Pulmonary artery endothelial cell (primary cell): ENCODE results near the gene OTUD4. TPM values are rescaled to one million over a fixed set of nuclear protein-coding genes. Genes with fewer than 3 reads are reported as not detected.
A peak's percentile ranks its signal among the peaks of the same experiment; 100 is the strongest.
"Not testable (repeated sequence)": the region's sequence is repeated elsewhere in the genome, so short reads cannot be mapped to it uniquely, and the experiment has no call there.

Experiments
- DNase-seq: peaks from one replicate; pipeline ENCODE4 v3.0.0-alpha.2; 2011; ENCODE audit warnings: low read depth, low spot score
- total RNA-seq: library from RNA; depleted of rRNA; stranded (reverse); fragments of >200 nt; gene quantifications from 2 replicates; pipeline ENCODE4 v1.2.3, GENCODE V29; 2014

Gene OTUD4
- total RNA-seq, 1 donor from 2014 or later = 25.0 TPM

DNA sequence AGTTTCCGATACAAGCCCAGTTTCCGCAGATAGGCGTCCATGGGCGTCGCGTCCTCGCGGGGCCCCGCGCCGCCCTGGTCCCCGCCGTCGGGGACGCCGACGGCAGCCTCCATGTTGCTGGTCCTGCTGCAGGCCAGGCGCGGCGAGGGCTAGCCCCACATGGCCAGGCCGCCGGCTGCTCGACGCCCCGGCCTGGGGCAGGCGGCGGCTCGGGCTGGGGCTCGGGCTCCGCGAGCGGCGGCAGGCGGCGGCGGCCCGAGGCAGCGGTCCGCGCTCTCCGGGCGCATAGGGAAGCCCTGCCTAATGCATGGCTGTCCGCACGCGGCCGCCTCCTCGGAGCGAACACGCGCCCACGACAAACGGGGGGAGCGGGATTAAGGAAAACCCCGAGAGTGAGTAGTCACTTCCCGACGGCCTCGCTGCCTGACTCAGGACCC lies 510 bp downstream of the OTUD4 start:
- not testable (repeated sequence) for DNase-seq

- DNase-seq = no peak
These were observed 1.0 kb downstream of the OTUD4 start for GRCh38 chr4:145179281-145179860.

GRCh38 chr4:145178740-145179280 lies 1.6 kb downstream of the OTUD4 start:
- DNase-seq = no peak

DNA sequence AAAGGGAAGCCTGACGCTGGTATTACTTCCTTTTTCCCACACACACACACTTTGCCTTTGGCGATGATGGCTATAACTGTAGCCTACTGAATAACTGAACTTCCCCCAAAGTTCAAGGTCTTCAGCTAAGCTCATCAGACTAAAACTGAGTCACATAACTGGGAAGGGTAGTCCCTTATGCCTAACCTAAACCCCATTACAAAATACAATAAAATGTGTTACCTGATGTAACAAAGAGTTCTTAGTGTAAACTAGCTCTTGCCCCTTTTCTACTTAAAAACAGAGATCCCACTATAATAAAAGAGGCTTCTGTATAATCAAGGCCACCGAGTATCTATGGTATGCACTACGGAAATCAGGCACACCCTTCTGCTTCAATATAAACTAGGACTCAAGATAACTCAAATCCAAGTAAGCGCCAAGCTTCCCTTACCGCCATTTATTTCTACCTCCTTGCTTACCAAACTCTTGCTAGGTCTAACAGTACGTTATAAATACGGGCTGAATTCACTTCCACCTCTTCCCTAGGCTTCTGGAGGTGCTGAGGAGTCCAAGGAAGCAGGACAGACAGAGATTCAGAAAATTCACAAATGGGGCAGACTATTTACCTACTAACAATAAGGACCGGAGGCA lies 2.4 kb downstream of the OTUD4 start:
- DNase-seq = peak; percentile 69

DNA sequence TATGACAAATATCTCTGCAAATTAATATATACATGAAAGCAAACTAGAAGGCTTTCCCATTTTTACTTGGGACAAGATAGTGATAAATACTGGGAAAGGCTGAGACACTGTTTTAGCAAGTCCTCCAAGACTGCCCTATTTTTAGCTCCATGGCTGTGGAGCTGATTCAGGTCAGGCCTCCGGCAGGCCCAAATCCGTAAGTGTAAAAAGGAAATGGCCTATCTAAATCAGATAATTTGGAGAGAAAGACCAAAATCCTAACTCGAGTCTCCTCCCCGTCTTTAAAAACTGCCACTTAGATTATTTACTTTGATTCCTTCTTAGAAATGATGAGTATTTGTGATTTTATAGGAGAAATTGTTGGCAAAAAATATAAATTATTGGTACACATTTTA lies 2.9 kb downstream of the OTUD4 start:
- DNase-seq = no peak

DNA sequence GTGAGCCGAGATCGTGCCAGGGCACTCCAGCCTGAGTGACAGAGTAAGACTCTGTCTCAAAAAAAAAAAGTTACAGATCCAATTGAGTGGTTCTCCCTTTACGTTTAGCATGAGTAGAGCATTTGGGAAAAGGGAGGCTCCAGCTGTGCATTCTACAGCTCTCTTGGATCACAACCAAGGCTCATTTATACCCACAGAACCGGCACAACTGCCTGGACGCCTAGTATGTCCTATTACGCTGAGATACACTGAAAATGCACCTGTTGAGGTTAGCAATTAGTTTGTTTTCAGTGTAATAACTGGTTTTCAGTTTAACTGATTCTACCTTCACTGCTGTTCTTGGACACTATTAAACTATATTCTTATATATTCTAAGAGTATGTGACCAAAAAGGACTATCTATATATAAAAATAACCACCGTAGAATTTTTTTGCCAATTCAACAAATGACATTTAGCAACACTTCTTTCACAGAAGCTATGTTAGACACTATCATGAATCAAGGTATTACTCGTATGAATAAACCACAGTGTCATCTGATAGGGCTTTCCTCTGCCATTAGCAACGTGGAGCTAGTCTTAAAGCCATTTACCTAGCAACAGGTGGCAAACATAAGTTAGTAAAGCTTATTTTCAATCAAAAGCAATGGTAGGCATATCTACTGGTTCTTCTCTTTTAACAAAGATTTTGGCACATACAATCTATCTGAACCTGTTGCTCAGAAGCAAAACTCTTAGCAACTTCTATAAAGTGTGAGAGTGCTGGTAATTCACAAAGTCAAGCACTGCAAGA lies 3.6 kb downstream of the OTUD4 start:
- DNase-seq = no peak

DNA sequence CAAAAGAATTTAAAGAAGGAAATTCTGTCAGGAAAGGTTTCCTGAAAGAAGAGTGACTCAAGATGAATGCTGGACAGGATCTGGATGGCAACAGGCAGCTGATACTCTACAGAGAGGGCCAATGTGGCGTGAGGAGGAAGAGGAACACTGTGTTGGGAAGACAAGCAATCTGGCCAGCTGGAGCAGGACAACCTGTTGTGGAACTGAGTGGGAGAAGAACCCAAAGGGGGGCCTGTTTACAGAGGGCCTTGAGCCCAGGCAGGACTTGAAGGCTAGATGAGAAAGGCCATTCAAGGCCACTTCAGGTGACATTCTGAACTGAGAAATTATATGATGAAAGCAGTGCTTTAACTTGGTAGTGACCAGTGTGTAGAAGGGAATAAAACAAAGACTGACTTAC lies 8.5 kb downstream of the OTUD4 start:
- no peak for DNase-seq

- DNase-seq = no peak
These were observed 10.2 kb downstream of the OTUD4 start for GRCh38 chr4:145170223-145170622.

DNA sequence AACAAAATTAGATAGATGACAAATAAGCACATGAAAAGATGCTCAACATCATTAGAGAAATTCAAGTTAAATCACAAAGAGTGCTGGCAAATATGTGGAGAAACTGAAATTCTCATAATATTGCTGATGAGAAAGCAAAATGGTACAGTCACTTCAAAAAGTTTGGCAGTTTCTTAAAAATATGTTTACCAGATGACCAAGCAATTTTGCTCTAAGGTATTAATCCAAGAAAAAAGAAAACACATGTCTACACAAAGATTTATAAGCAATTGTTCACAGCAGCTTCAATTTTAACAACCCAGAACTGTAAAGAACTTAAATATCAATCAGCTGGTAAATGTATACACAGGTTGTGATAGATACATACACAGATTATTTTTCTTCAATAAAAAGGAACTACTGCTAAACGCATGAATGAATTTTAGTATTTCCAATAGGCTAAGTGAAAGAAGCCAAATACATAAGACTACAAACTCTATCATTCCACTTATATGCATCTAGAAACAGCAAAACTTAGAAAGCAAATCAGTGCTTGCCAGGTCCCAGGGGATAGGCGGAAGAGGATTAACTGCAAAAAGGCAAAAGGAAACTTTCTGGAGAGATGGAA lies 11.7 kb downstream of the OTUD4 start:
- DNase-seq = no peak

DNA sequence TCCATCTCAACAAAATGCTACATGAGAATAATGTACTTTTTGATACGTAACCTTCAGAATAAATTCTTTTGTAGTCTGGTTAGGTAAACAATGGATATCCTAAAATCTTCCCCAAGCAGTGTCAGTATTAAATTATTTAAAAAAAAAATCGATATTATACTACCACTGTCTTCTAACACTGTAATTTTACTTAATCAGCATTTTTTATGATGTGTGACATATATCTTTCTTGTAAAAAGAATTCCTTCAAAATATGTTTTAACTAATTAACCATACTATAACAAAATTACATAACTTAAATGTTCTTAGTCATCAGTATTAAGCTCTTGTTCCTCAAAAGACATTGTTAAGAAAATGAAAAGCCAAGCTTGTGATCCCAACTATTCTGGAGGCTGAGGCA lies 12.5 kb downstream of the OTUD4 start:
- no peak for DNase-seq

GRCh38 chr4:145161549-145161948 lies 18.8 kb downstream of the OTUD4 start:
- no peak for DNase-seq

DNA sequence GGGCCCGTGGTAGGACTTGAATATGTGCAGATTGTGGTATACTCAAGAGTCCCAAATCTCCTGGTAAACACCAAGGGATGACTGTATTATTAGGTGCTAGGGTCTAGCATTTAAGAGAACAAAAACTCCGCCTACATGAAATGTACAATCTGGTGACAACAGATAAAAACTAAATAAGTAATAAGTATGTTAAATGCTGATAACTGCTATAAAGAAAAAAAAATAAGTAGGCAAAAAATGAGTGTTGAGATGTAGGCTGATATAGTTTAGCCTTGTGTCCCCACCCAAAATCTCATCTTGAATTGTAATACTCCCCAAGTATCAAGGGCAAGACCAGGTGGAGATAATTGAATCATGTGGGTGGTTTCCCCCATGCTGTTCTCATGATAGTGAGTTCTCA lies 23.4 kb downstream of the OTUD4 start:
- DNase-seq = no peak

DNA sequence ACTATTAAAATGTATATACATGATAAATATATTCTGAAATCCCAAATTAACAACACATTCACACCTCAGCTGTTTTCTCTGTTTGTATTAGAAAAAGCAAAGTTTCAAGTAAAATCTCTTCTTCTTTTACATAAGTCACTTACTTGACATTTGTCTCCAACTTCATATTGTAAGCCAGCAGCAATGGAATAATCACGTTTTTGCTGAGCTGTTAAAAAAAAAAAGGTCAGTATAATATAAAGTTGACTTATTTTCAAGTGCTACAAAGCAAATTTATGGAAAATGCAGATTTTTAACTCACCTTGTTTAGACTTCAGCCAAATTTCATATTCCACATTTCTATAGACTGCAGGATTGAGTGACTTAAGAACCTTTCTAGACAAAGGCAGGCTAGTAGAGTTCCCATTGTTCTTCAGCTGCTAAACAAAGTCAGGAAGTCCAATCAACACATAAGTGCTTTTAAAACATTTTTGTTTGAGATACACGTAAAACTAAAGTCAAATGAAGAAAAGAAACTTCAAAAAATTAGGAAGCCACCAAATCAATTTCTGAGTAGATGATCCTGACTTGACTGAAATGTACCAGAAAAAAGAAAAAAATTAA lies 25.0 kb downstream of the OTUD4 start:
- no peak for DNase-seq

- no peak for DNase-seq
These were observed 25.8 kb downstream of the OTUD4 start for GRCh38 chr4:145154573-145154972.

DNA sequence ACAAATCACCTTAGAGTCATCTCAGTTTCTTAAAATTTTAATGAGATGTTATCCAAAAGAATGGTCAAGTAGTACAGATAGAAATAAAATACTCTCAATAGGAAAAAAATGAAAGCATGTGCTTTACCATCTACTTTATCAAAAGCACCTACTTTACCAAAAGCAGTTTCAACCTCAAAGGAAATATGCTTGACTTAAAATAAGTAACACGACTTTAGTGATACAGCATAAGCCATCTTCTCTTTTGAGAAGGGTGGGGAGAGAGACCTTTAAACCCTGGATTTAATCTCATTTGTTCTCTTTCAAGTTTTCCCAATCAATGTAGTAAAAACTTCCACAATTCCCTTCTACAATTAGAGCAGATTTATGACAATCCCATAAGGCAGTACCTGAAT lies 26.5 kb downstream of the OTUD4 start:
- DNase-seq = no peak

GRCh38 chr4:145153181-145153903 lies 27.0 kb downstream of the OTUD4 start:
- no peak for DNase-seq

GRCh38 chr4:145148980-145149379 lies 31.4 kb downstream of the OTUD4 start:
- no peak for DNase-seq

DNA sequence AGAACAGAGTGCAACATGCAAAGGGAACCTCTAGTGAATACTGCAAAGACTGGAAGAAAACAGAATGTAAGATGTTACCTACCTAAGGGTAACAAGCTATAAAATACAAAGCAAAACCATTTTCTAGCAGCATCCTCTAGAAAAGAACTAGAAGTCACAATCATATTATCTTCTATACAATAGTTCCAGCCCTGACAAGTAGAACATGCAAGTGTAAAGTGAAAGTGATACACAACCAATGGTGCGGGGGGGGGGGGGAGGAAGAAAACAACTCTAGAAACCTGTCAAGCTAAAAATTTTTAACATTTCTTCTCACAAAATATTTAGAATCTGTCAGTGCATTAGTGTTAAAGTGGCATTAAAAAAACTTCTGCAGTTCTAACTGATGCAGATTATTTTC lies 44.2 kb downstream of the OTUD4 start:
- not testable (repeated sequence) for DNase-seq

DNA sequence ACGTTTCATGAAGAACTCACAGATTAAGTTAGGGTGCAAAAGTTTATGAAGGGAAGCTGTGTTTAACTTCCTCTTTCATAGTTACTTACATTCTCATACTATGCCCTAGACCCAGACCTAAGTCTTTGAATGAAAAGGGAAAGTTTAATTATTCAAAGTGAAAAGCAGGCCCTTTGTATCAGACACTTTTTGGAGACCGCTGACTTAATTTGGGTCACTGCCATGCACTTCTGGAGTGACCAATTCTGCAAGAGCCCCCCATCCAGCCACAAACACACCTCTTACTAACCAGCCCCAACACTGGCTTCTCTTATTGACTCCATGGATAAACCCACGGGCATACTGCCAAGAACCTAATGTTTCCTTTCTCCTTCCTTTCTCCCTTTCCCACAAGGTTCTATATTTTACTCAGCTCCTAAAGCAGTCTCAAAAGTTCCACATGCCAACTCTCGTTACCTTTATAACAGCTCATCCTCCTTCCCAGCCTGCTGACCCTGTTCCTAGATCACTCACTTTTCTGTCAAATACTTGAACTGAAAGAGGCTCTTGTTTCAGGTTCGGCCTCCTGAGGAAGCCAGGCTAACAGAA lies 47.8 kb downstream of the OTUD4 start:
- DNase-seq = no peak

GRCh38 chr4:145131848-145132247 lies 48.5 kb downstream of the OTUD4 start:
- DNase-seq = no peak
